Gastrocnemius medialis (tissue), 4 donors: ENCODE measurements around the gene RBP7. TPM values are rescaled to one million over a fixed set of nuclear protein-coding genes. Genes with fewer than 3 reads are reported as not detected.

Experiments used
- ATAC-seq, 2 donors: fragments of 150-250 bp; one replicate each; pipeline ENCODE4 v1.9.1; 2016
- DNase-seq, 2 donors: peaks; one replicate each; pipeline ENCODE4 v3.0.0-alpha.2; 2019
- H3K27ac ChIP-seq, 4 donors: fragments of 200-600 bp; sonication (generic); 1 replicate in 1 of 4; 2 replicates in 3 of 4; pipeline ENCODE4 v1.5.1; 2016 to 2018; ENCODE audit warnings: mild to moderate bottlenecking in 2 of 4, moderate library complexity in 1 of 4
- H3K27me3 ChIP-seq, 3 donors: fragments of 200-600 bp; sonication (generic) in 2 of 3; 1 replicate in 1 of 3; 2 replicates in 2 of 3; pipeline versions ENCODE4 v1.5.1 to v1.6.0; 2016 to 2019; ENCODE audit warnings: mild to moderate bottlenecking in 1 of 3, moderate library complexity in 1 of 3
- H3K36me3 ChIP-seq, 2 donors: fragments of 200-600 bp; sonication (generic) in 1 of 2; one replicate each; pipeline ENCODE4 v1.5.1; 2017 to 2018
- H3K4me1 ChIP-seq, 2 donors: fragments of 200-600 bp; sonication (generic) in 1 of 2; one replicate each; pipeline ENCODE4 v1.5.1; 2016 to 2017; ENCODE audit warnings: mild to moderate bottlenecking in 2 of 2
- H3K4me3 ChIP-seq, 4 donors: fragments of 200-600 bp; sonication (generic) in 3 of 4; 1 replicate in 1 of 4; 2 replicates in 3 of 4; pipeline ENCODE4 v1.5.1; 2016 to 2019; ENCODE audit warnings: mild to moderate bottlenecking in 2 of 4
- H3K9me3 ChIP-seq, 3 donors: fragments of 200-600 bp; sonication (generic) in 2 of 3; 1 replicate in 1 of 3; 2 replicates in 2 of 3; pipeline ENCODE4 v1.5.1; 2016 to 2019
- CTCF ChIP-seq, 5 experiments: fragments of 450-650 bp in 3 of 5; fragments of 200-600 bp in 2 of 5; sonication (generic) in 2 of 5; IDR thresholded peaks in 4 of 5; conservative IDR thresholded peaks in 1 of 5; 1 replicate in 4 of 5; 2 replicates in 1 of 5; pipeline ENCODE4 v1.5.1; 2016 to 2019; ENCODE audit warnings: antibody characterized with exemption in 5 of 5, mild to moderate bottlenecking in 3 of 5, moderate library complexity in 3 of 5
- POLR2A ChIP-seq, 2 donors: fragments of 450-650 bp; IDR thresholded peaks; one replicate each; pipeline ENCODE4 v1.6.1; 2017; ENCODE audit warnings: antibody characterized with exemption in 2 of 2, mild to moderate bottlenecking in 2 of 2, moderate library complexity in 2 of 2
- in situ Hi-C, 4 donors: fragments of 200-750 bp; cut with MboI; loops; one replicate each; pipeline versions ENCODE4 v1.15.0 to v1.8.0; 2017; ENCODE audit warnings: low sequenced_read_pairs in 4 of 4
- intact Hi-C: fragments of 100-400 bp; cut with DNase I; formaldehyde crosslinking; loops from one replicate; pipeline ENCODE4 v1.15.1; 2023; ENCODE audit warnings: low total_unique reads
- total RNA-seq, 4 donors: library from RNA; depleted of rRNA; stranded (reverse); fragments of >200 nt; gene quantifications; one replicate each; pipeline versions ENCODE4 v1.1.0 to v1.2.3, GENCODE V29; 2016

Gene RBP7
- total RNA-seq, 4 donors from 2014 or later, result 7.9 to 19.2 (median 11.1) TPM

- DNase-seq (no peak), ATAC-seq (no peak)
- Histone ChIP-seq H3K27ac (no peak overlapping the region), H3K27me3 (no peaks in the 10 kb centered on the region), H3K36me3 (peaks cover 0 to 21% of the 10 kb centered on the region in 2 donors), H3K9me3 (no peaks in the 10 kb centered on the region), H3K4me3 (no peak overlapping the region), H3K4me1 (peaks cover 24 to 44% of the 10 kb centered on the region in 2 donors)
- no peak for TF ChIP-seq CTCF (IDR thresholded peaks at IDR 0.05 in 4 of 5, conservative IDR thresholded peaks at IDR 0.05 in 1 of 5)
- TF ChIP-seq POLR2A (IDR thresholded peaks at IDR 0.05), result no peak
- intact Hi-C loops (no loop called here), in situ Hi-C loops (no loop called here)
These were observed 45.7 kb downstream of the RBP7 start for GRCh38 chr1:10042746-10043145.

- peak; percentile 74 to 85 for ATAC-seq
- in situ Hi-C loops (no loop called here), intact Hi-C loops (loop anchor here (5.0 kb wide), 1 partner anchor 97 kb away; no protein-coding TSS in a partner anchor)
- Histone ChIP-seq H3K36me3 (no peaks in the 10 kb centered on the region), H3K27me3 (no peaks in the 10 kb centered on the region), H3K9me3 (no peaks in the 10 kb centered on the region), H3K27ac (peak overlapping the region; percentile 68 to 89 (median 81)), H3K4me1 (peaks cover 27 to 53% of the 10 kb centered on the region in 2 donors), H3K4me3 (peak overlapping the region in 2 of 4 donors; percentile 22 to 34)
- DNase-seq, result peak; percentile 48 to 62
- TF ChIP-seq POLR2A (IDR thresholded peaks at IDR 0.05) (no peak), CTCF (IDR thresholded peaks at IDR 0.05 in 4 of 5, conservative IDR thresholded peaks at IDR 0.05 in 1 of 5) (no peak)
These were observed 48.7 kb downstream of the RBP7 start for GRCh38 chr1:10045480-10046355.

GRCh38 chr1:10046356-10047085, 49.5 kb downstream of the RBP7 start:
- in situ Hi-C loops, result no loop called here
- peak overlapping the region in 2 of 4 donors; percentile 22 to 34 for H3K4me3 ChIP-seq
- intact Hi-C loops, result loop anchor here (5.0 kb wide), 1 partner anchor 96 kb away; no protein-coding TSS in a partner anchor
- peaks cover 35 to 60% of the 10 kb centered on the region in 2 donors for H3K4me1 ChIP-seq
- peak overlapping the region; percentile 68 to 89 (median 81) for H3K27ac ChIP-seq
- no peaks in the 10 kb centered on the region for H3K9me3 ChIP-seq
- peak; percentile 35 to 58 for DNase-seq
- H3K27me3 ChIP-seq, result no peaks in the 10 kb centered on the region
- H3K36me3 ChIP-seq, result no peaks in the 10 kb centered on the region
- TF ChIP-seq CTCF (IDR thresholded peaks at IDR 0.05 in 4 of 5, conservative IDR thresholded peaks at IDR 0.05 in 1 of 5) (no peak), POLR2A (IDR thresholded peaks at IDR 0.05) (no peak)
- ATAC-seq, result peak; percentile 80 to 92

GRCh38 chr1:10048601-10049000, 51.6 kb downstream of the RBP7 start:
- no peak overlapping the region for H3K27ac ChIP-seq
- in situ Hi-C loops (no loop called here), intact Hi-C loops (loop anchor here (5.0 kb wide), 1 partner anchor 94 kb away; no protein-coding TSS in a partner anchor)
- no peaks in the 10 kb centered on the region for H3K27me3 ChIP-seq
- H3K36me3 ChIP-seq, result no peaks in the 10 kb centered on the region
- ATAC-seq, result no peak
- no peak overlapping the region for H3K4me3 ChIP-seq
- H3K4me1 ChIP-seq, result peaks cover 39 to 64% of the 10 kb centered on the region in 2 donors
- no peak for TF ChIP-seq POLR2A (IDR thresholded peaks at IDR 0.05)
- TF ChIP-seq CTCF (IDR thresholded peaks at IDR 0.05 in 4 of 5, conservative IDR thresholded peaks at IDR 0.05 in 1 of 5), result no peak
- no peak for DNase-seq
- no peaks in the 10 kb centered on the region for H3K9me3 ChIP-seq
